IPS-15b (cell line): ENCODE measurements around the gene TOMM40.
"Not testable (repeated sequence)": the region's sequence is repeated elsewhere in the genome, so short reads cannot be mapped to it uniquely, and the experiment has no call there.

Experiments used
- H3K27me3 ChIP-seq: one replicate; pipeline ENCODE4 v1.6.1; 2013; ENCODE audit warnings: low read length; ENCODE audit not compliant: control insufficient read depth, insufficient read depth
- H3K36me3 ChIP-seq: one replicate; pipeline ENCODE4 v1.6.1; 2013; ENCODE audit warnings: low read length; ENCODE audit not compliant: control insufficient read depth, insufficient read depth
- H3K4me1 ChIP-seq: one replicate; pipeline ENCODE4 v1.6.1; 2013; ENCODE audit warnings: mild to moderate bottlenecking, low read length; ENCODE audit not compliant: control insufficient read depth, insufficient read depth
- H3K4me3 ChIP-seq: one replicate; pipeline ENCODE4 v1.5.1; 2013; ENCODE audit warnings: low read depth, low read length
- H3K9ac ChIP-seq: one replicate; pipeline ENCODE4 v1.6.1; 2013; ENCODE audit warnings: low read depth, mild to moderate bottlenecking, low read length
- H3K9me3 ChIP-seq: one replicate; pipeline ENCODE4 v1.6.1; 2013; ENCODE audit warnings: mild to moderate bottlenecking, low read length; ENCODE audit not compliant: control insufficient read depth, insufficient read depth

The TOMM40 gene

DNA sequence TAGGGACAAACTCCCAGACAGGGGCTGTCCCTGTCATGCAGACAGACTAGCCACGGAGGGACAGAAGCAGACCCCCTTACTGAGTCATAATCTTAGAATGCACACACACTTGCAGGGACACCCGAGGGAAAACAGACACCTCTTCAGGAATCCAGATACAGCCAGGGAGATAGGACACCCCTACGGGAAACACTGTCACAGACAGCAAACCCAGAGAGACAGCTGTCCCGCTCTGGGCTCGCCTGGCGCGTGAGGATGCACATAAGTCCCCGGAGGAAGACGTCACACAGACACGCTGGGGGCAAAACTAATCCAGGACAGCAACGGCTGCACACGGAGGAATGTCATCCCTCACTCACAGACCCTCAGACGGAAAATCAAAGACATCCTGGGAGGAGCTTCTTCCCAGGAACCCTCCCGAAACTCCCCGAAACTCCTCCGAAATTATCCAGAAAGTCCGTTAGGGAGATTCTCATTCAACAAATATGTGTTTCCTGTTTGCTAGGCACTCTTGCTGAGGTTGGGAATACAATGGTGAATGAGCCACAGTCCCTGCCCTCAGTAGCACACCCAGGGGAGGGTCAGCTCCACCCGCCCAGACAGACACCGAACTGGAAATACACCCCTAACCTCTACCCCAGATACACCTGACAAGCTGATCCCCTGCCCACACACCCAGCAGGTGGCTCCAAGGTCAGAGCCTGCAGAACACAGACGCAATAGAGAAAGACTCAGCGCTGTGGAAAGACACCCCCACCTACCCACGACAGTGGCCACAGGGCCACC, 15.2 kb upstream of the TOMM40 start:
- no peaks in the 10 kb centered on the region for H3K27me3 ChIP-seq
- H3K4me3 ChIP-seq: no peak overlapping the region
- H3K9ac ChIP-seq: peak overlapping the region; percentile 37
- peaks cover 72% of the 10 kb centered on the region for H3K36me3 ChIP-seq
- H3K4me1 ChIP-seq: peaks cover 9% of the 10 kb centered on the region
- no peaks in the 10 kb centered on the region for H3K9me3 ChIP-seq

DNA sequence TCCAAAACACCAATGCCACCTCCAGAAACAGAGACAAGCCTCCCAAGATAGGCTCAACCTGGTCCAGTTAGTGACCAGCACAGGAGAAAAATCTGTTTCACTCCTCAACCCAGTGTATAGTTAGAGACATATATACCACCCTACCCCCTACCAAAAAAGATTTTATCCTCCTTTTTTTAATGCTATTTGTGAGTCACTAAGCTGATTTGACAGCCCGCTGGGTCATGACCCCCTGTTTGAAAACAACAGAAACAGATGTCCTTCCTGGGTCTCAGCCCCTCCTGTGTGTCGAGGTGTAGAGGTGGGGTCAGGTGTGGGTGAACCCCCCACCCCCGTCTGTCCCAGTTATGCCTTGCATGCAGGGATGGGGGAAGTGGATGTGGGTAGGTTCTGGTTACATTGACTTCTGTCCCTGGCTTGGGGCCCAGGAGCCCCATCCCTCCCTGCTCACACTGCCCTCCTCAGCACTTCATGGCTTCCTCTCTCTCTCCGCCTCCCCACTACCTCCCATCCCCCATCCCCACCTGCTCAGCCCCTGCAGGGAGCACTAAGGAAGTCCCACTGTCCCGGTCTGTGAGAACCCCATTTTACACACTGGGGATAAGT, 14.0 kb upstream of the TOMM40 start:
- Histone ChIP-seq H3K4me3 (no peak overlapping the region), H3K36me3 (peaks cover 66% of the 10 kb centered on the region), H3K27me3 (no peaks in the 10 kb centered on the region), H3K9ac (no peak overlapping the region), H3K4me1 (peaks cover 9% of the 10 kb centered on the region), H3K9me3 (no peaks in the 10 kb centered on the region)

DNA sequence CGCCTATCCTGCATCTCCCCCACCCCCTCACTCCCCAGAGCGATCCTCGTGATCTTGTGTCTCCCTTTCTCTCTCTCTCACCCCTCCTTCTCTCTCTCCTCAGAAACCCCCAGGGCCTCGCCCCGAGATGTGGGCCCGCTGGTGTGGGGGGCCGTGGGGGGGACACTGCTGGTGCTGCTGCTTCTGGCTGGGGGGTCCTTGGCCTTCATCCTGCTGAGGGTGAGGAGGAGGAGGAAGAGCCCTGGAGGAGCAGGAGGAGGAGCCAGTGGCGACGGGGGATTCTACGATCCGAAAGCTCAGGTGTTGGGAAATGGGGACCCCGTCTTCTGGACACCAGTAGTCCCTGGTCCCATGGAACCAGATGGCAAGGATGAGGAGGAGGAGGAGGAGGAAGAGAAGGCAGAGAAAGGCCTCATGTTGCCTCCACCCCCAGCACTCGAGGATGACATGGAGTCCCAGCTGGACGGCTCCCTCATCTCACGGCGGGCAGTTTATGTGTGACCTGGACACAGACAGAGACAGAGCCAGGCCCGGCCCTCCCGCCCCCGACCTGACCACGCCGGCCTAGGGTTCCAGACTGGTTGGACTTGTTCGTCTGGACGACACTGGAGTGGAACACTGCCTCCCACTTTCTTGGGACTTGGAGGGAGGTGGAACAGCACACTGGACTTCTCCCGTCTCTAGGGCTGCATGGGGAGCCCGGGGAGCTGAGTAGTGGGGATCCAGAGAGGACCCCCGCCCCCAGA, 12.8 kb upstream of the TOMM40 start:
- Histone ChIP-seq H3K4me3 (no peak overlapping the region), H3K9ac (no peak overlapping the region), H3K4me1 (peaks cover 14% of the 10 kb centered on the region), H3K27me3 (no peaks in the 10 kb centered on the region), H3K9me3 (no peaks in the 10 kb centered on the region), H3K36me3 (peaks cover 55% of the 10 kb centered on the region)

DNA sequence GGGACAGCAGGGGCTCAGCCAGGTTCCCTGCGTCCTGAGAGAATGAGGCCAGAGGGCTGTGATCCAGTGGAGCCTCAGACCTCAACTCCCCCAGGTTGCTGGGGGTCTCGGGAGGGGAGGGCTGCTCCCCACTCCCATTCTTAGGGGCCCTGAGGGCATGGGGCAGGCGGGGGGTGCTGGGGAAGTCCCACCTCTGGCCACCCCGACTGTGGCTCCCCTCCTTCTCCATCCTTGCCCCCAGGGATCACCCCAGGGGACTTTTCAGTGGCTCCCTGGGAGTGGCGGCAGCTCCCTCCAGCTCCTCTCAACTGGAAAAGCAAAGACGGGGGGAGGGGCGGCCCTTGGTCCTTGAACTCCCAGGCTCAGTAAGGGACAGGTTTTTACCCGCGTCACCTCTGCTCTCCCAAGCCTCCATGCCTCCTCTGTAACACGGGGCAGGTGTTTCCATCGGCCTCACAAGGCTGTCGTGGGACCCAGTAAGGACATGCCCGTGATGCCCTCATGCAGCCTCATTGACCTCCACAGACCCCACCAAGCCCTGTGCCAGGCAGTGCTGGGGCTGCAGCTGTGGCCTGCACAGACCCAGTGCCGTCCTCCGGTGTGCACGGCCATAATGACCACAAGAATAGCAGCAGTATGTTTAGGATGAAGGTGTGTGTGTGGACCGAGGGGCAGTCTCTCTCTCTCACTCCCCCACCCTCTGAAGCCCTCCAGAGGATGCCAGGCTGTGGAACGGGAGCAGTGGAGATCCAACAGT, 11.6 kb upstream of the TOMM40 start:
- Histone ChIP-seq H3K4me3 (no peak overlapping the region), H3K27me3 (no peaks in the 10 kb centered on the region), H3K36me3 (peaks cover 50% of the 10 kb centered on the region), H3K9me3 (no peaks in the 10 kb centered on the region), H3K9ac (no peak overlapping the region), H3K4me1 (peaks cover 14% of the 10 kb centered on the region)

DNA sequence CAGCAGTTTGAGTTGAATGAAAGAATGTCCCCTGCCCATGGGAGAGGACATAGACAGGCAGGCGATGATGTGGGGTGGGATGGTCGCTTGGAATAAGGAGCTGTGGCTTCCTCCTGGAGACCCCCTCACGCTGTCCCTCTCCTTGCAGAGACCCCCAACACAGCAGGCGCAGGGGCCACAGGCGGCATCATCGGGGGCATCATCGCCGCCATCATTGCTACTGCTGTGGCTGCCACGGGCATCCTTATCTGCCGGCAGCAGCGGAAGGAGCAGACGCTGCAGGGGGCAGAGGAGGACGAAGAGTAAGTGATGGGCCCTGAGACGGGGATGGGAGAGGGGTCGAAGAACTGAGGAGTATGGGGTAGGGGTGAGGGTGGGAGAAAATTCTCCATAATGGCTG, 9.0 kb upstream of the TOMM40 start:
- H3K9me3 ChIP-seq: no peaks in the 10 kb centered on the region
- peaks cover 38% of the 10 kb centered on the region for H3K36me3 ChIP-seq
- H3K4me3 ChIP-seq: no peak overlapping the region

DNA sequence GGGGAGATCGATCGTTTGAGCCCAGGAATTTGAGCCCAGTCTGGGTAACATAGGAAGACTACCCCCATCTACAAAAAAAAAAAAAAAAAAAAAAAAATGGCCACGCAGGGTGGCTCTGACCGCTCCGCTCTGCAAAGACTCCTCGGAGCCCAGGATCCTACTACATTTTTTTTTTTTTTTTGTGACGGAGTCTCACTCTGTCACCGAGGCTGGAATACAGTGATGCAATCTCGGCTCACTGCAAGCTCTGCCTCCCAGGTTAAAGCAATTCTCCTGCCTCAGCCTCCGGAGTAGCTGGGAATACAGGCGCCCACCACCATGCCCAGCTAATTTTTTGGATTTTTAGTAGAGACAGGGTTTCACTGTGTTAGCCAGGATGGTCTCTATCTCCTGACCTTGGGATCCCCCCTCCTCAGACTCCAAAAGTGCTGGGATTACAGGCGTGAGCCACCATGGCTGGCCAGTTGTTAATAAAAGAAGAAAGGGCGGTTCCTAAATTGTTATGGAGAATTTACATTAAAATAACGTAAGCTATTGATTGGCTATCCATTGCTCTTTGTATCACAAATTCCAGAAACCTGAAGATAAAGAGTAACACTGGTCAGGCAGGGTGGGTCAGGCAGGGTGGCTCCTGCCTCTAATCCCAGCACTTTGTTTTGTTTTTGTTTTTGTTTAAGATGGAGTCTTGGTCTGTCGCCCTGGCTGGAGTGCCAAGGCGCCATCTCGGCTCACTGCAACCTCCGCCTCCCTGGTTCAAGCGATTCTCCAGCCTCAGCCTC, 8.2 kb upstream of the TOMM40 start:
- not testable (repeated sequence) for H3K4me3 ChIP-seq, H3K9me3 ChIP-seq, H3K9ac ChIP-seq, H3K27me3 ChIP-seq
- Histone ChIP-seq H3K36me3 (peaks cover 37% of the 10 kb centered on the region), H3K4me1 (peaks cover 12% of the 10 kb centered on the region)

More for the DNA sequence above, 9.0 kb upstream of the TOMM40 start:
- no peak overlapping the region for H3K9ac ChIP-seq
- no peaks in the 10 kb centered on the region for H3K27me3 ChIP-seq
- H3K4me1 ChIP-seq: peaks cover 14% of the 10 kb centered on the region

DNA sequence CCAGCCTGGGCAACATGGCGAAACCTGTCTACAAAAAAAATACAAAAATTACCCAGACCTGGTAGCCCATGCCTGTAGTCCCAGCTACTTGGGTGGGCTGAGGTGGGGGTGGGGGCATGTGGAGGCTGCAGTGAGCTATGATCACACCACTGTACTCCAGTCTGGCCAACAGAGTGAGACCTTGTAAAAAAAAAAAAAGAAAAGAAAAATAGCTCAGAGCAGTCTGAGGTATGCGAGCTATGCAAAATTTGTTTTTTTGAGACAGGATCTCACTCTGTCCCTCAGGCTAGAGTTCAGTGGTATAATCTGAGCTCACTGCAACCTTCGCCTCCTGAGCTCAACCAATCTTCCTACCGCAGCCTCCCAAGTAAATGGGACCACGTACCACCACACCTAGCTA, 7.1 kb upstream of the TOMM40 start:
- Histone ChIP-seq H3K4me1 (peaks cover 11% of the 10 kb centered on the region), H3K36me3 (peaks cover 34% of the 10 kb centered on the region), H3K9me3 (no peaks in the 10 kb centered on the region), H3K27me3 (no peaks in the 10 kb centered on the region), H3K9ac (no peak overlapping the region), H3K4me3 (no peak overlapping the region)

DNA sequence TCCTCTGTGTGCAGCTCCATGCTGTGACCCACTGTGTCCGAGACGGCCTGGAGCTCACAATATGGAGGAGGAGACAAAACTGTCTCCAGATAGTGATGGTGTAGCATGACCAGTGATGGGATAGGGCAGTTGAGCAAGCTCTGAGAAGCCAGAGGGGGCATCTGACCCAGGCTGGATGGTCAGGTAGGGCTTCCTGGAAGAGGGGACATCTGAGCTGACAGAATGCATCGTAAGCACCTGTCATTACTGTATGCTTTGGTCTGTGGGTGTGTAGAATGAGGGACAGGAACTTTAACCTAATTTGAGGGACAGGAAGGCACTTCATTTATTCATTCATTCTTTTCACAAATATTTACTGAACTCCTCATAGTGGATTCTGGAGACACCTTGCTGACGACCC, 6.5 kb upstream of the TOMM40 start:
- Histone ChIP-seq H3K9ac (no peak overlapping the region), H3K4me3 (no peak overlapping the region), H3K4me1 (peaks cover 7% of the 10 kb centered on the region), H3K36me3 (peaks cover 32% of the 10 kb centered on the region), H3K27me3 (no peaks in the 10 kb centered on the region), H3K9me3 (no peaks in the 10 kb centered on the region)

DNA sequence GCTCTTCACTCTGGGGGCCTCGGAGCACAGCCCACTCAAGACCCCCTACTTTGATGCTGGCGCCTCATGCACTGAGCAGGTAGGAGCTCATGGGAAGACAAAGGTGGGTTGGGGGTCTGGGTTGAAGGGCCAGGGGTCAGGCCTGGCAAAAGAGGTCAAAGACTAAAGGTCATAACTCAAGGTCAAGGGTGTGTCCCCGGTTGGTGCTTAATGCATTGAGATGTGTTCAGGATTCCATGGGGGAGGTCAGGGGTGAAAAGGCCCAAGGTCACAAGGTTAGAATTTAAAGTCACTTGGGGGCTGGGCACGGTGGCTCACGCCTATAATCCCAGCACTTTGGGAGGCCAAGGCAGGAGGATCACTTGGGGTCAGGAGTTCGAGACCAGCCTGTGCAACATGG, 4.9 kb upstream of the TOMM40 start:
- no peaks in the 10 kb centered on the region for H3K27me3 ChIP-seq
- H3K36me3 ChIP-seq: peaks cover 28% of the 10 kb centered on the region

DNA sequence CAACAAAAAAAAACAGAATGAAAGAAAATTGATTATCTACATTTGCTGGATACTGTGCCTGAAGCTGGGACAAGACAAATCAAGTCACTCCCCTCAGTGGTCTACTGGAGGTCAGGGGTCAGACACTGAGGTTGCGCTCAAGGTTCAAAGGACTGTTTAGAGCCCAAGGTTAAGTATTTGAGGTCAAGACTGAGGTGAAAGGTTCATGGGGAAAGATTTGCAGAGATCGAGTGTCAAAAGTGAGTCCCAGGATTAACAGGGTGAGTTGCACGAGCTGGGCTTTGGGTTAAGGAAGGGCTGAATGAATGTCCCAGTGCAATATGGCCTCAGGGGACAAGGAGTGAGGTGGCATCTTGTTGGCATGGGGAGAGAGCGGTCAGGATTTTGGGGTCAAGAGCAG, 3.4 kb upstream of the TOMM40 start:
- peaks cover 6% of the 10 kb centered on the region for H3K4me1 ChIP-seq
- H3K36me3 ChIP-seq: peaks cover 34% of the 10 kb centered on the region
- H3K9me3 ChIP-seq: no peaks in the 10 kb centered on the region
- no peaks in the 10 kb centered on the region for H3K27me3 ChIP-seq
- no peak overlapping the region for H3K4me3 ChIP-seq
- no peak overlapping the region for H3K9ac ChIP-seq

More for the DNA sequence above, 4.9 kb upstream of the TOMM40 start:
- no peak overlapping the region for H3K4me3 ChIP-seq
- H3K9ac ChIP-seq: no peak overlapping the region
- H3K4me1 ChIP-seq: peaks cover 5% of the 10 kb centered on the region
- no peaks in the 10 kb centered on the region for H3K9me3 ChIP-seq

DNA sequence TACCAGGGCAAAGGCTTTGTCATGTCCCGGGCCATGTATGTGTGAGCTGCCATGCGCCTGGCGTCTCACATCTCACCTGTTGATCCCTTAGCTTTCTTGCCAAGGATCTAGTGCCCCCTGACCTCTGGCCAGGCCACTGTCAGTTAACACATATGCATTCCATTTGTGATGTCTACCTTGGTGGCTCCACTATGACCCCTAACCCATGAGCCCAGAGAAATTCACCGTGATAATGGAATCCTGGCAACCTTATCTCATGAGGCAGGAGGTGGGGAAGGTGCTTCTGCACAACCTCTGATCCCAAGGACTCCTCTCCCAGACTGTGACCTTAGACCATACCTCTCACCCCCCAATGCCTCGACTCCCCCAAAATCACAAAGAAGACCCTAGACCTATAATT, 2.7 kb upstream of the TOMM40 start:
- H3K36me3 ChIP-seq: peaks cover 40% of the 10 kb centered on the region
- not testable (repeated sequence) for H3K9ac ChIP-seq

More for the DNA sequence above, 2.7 kb upstream of the TOMM40 start:
- not testable (repeated sequence) for H3K4me1 ChIP-seq, H3K9me3 ChIP-seq, H3K27me3 ChIP-seq, H3K4me3 ChIP-seq
